ENCODE data around the gene PRKCH.
A peak's percentile ranks its signal among the peaks of the same experiment; 100 is the strongest.

Gene PRKCH

GRCh38 chr14:61326146-61326545, 4.8 kb downstream of the PRKCH start:
- Histone ChIP-seq H3K9me3 (no peaks in the 10 kb centered on the region), H3K36me3 (no peaks in the 10 kb centered on the region), H3K4me3 (no peak overlapping the region), H3K27ac (no peak overlapping the region), H3K27me3 (peaks cover 0 to 11% of the 10 kb centered on the region in 2 donors), H3K4me1 (peaks cover 0 to 17% (median 10%) of the 10 kb centered on the region in 4 donors)
- intact Hi-C loops (cut with DNase I; ENCODE audit: low total_unique reads), result no loop called here
- no peak for DNase-seq
- TF ChIP-seq, protein P1, sequence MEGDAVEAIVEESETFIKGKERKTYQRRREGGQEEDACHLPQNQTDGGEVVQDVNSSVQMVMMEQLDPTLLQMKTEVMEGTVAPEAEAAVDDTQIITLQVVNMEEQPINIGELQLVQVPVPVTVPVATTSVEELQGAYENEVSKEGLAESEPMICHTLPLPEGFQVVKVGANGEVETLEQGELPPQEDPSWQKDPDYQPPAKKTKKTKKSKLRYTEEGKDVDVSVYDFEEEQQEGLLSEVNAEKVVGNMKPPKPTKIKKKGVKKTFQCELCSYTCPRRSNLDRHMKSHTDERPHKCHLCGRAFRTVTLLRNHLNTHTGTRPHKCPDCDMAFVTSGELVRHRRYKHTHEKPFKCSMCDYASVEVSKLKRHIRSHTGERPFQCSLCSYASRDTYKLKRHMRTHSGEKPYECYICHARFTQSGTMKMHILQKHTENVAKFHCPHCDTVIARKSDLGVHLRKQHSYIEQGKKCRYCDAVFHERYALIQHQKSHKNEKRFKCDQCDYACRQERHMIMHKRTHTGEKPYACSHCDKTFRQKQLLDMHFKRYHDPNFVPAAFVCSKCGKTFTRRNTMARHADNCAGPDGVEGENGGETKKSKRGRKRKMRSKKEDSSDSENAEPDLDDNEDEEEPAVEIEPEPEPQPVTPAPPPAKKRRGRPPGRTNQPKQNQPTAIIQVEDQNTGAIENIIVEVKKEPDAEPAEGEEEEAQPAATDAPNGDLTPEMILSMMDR (IDR thresholded peaks at IDR 0.05), result no peak

DNA sequence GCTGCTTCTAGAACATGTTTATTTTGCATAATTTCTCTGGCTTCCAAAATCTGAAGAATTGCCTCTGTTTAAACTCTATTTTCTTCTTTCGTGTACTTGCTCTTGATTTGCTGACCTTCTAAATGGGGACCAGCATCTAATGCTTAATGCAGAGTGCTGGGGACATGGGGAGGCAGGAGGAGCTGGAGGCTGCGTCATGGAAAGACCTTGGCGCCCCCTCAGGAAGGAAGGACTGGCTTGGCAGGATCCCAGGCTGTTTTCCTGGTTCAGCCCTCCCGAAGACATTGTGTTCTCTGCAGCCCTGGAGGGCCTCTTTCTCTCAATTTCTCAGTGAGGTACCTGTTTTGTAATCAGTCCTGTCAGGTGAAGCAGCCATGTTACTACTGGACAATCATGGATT, 5.5 kb downstream of the PRKCH start:
- TF ChIP-seq, protein P1 (IDR thresholded peaks at IDR 0.05), result no peak
- DNase-seq, result peak; percentile 74 to 83
- intact Hi-C loops (cut with DNase I; ENCODE audit: low total_unique reads), result no loop called here

GRCh38 chr14:61328626-61329262, 7.4 kb downstream of the PRKCH start:
- TF ChIP-seq, protein P1 (IDR thresholded peaks at IDR 0.05), result no peak
- Histone ChIP-seq H3K27me3 (no peaks in the 10 kb centered on the region), H3K27ac (no peak overlapping the region), H3K36me3 (no peaks in the 10 kb centered on the region), H3K9me3 (no peaks in the 10 kb centered on the region), H3K4me3 (no peak overlapping the region), H3K4me1 (no peaks in the 10 kb centered on the region)
- intact Hi-C loops (cut with DNase I; ENCODE audit: low total_unique reads), result no loop called here
- no peak for DNase-seq

More for the DNA sequence above, 5.5 kb downstream of the PRKCH start:
- H3K27me3 ChIP-seq, result peaks cover 0 to 5% of the 10 kb centered on the region in 2 donors
- H3K4me1 ChIP-seq, result peaks cover 0 to 10% (median 6%) of the 10 kb centered on the region in 4 donors
- no peak overlapping the region for H3K27ac ChIP-seq
- H3K36me3 ChIP-seq, result no peaks in the 10 kb centered on the region
- no peak overlapping the region for H3K4me3 ChIP-seq
- H3K9me3 ChIP-seq, result no peaks in the 10 kb centered on the region

- TF ChIP-seq, protein P1 (IDR thresholded peaks at IDR 0.05), result no peak
- no peak for DNase-seq
- H3K4me3 ChIP-seq, result no peak overlapping the region
- H3K9me3 ChIP-seq, result no peaks in the 10 kb centered on the region
- no peaks in the 10 kb centered on the region for H3K36me3 ChIP-seq
- no peaks in the 10 kb centered on the region for H3K27me3 ChIP-seq
- H3K4me1 ChIP-seq, result no peaks in the 10 kb centered on the region
- intact Hi-C loops (cut with DNase I; ENCODE audit: low total_unique reads), result no loop called here
- H3K27ac ChIP-seq, result no peak overlapping the region
These were observed 8.2 kb downstream of the PRKCH start for GRCh38 chr14:61329478-61330051.

GRCh38 chr14:61330511-61330910, 9.1 kb downstream of the PRKCH start:
- intact Hi-C loops (cut with DNase I; ENCODE audit: low total_unique reads), result no loop called here
- H3K4me3 ChIP-seq, result no peak overlapping the region

More at GRCh38 chr14:61330511-61330910, 9.1 kb downstream of the PRKCH start:
- Histone ChIP-seq H3K36me3 (no peaks in the 10 kb centered on the region), H3K27me3 (no peaks in the 10 kb centered on the region), H3K4me1 (no peaks in the 10 kb centered on the region), H3K9me3 (no peaks in the 10 kb centered on the region), H3K27ac (no peak overlapping the region)
- no peak for DNase-seq
- TF ChIP-seq, protein P1 (IDR thresholded peaks at IDR 0.05), result no peak

Data from tibial artery (tissue), 4 donors.